ENCODE measurements around the gene MYLK2. TPM values are rescaled to one million over a fixed set of nuclear protein-coding genes. Genes with fewer than 3 reads are reported as not detected.

Gene MYLK2
- total and polyA plus RNA-seq, 12 donors, result 0.11 to 1.5 (median 0.27) TPM; not detected in 9

- DNase-seq, result no peak
- no peak overlapping the region for H3K27ac ChIP-seq
- TF ChIP-seq, protein P1, sequence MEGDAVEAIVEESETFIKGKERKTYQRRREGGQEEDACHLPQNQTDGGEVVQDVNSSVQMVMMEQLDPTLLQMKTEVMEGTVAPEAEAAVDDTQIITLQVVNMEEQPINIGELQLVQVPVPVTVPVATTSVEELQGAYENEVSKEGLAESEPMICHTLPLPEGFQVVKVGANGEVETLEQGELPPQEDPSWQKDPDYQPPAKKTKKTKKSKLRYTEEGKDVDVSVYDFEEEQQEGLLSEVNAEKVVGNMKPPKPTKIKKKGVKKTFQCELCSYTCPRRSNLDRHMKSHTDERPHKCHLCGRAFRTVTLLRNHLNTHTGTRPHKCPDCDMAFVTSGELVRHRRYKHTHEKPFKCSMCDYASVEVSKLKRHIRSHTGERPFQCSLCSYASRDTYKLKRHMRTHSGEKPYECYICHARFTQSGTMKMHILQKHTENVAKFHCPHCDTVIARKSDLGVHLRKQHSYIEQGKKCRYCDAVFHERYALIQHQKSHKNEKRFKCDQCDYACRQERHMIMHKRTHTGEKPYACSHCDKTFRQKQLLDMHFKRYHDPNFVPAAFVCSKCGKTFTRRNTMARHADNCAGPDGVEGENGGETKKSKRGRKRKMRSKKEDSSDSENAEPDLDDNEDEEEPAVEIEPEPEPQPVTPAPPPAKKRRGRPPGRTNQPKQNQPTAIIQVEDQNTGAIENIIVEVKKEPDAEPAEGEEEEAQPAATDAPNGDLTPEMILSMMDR (IDR thresholded peaks at IDR 0.05), result no peak
- TF ChIP-seq POLR2A (IDR thresholded peaks at IDR 0.05), result no peak
- H3K27me3 ChIP-seq, result no peaks in the 10 kb centered on the region
- no peaks in the 10 kb centered on the region for H3K36me3 ChIP-seq (replicated peaks in 1 of 2)
- no peaks in the 10 kb centered on the region for H3K9me3 ChIP-seq (replicated peaks in 1 of 3)
- 44 to 68% (median 51%) methylated on average over 2 to 5 of the region's 5 CpGs for WGBS, 4 donors
- H3K4me3 ChIP-seq, result no peak overlapping the region
- H3K4me1 ChIP-seq (replicated peaks in 1 of 2), result peaks cover 0 to 3% of the 10 kb centered on the region in 2 donors
- intact Hi-C loops (cut with DNase I), result loop anchor here (5.0 to 10.0 kb wide), 2 partner anchors 203 to 211 kb away; no protein-coding TSS in a partner anchor
These were observed 2.3 kb downstream of the MYLK2 start for GRCh38 chr20:31821427-31821826.

- peak; percentile 76 to 89 (median 81) for DNase-seq
- intact Hi-C loops (cut with DNase I), result loop anchor here (5.0 to 10.0 kb wide), 2 partner anchors 202 to 210 kb away; no protein-coding TSS in a partner anchor
- peak overlapping the region in 1 of 4 donors; percentile 3 for H3K4me3 ChIP-seq
These were observed 3.5 kb downstream of the MYLK2 start for GRCh38 chr20:31822421-31823330.

GRCh38 chr20:31823360-31824124 lies 4.4 kb downstream of the MYLK2 start:
- Histone ChIP-seq H3K27ac (no peak overlapping the region), H3K4me3 (no peak overlapping the region), H3K36me3 (replicated peaks in 1 of 2) (no peaks in the 10 kb centered on the region), H3K9me3 (replicated peaks in 1 of 3) (no peaks in the 10 kb centered on the region), H3K27me3 (no peaks in the 10 kb centered on the region), H3K4me1 (replicated peaks in 1 of 2) (peaks cover 0 to 3% of the 10 kb centered on the region in 2 donors)
- no peak for DNase-seq
- WGBS, 4 donors, result 37 to 65% (median 54%) methylated on average over 6 to 14 of the region's 14 CpGs
- TF ChIP-seq, protein P1 (IDR thresholded peaks at IDR 0.05), result no peak
- TF ChIP-seq POLR2A (IDR thresholded peaks at IDR 0.05), result no peak
- intact Hi-C loops (cut with DNase I), result loop anchor here (5.0 to 10.0 kb wide), 2 partner anchors 201 to 209 kb away; no protein-coding TSS in a partner anchor

More at GRCh38 chr20:31822421-31823330, 3.5 kb downstream of the MYLK2 start:
- no peaks in the 10 kb centered on the region for H3K9me3 ChIP-seq (replicated peaks in 1 of 3)
- no peak overlapping the region for H3K27ac ChIP-seq
- peaks cover 0 to 3% of the 10 kb centered on the region in 2 donors for H3K4me1 ChIP-seq (replicated peaks in 1 of 2)
- 2 to 13% (median 4%) methylated on average over 4 to 29 of the region's 29 CpGs for WGBS, 4 donors
- TF ChIP-seq, protein P1 (IDR thresholded peaks at IDR 0.05), result peak; percentile 97 to 100 (median 98)
- no peak for TF ChIP-seq POLR2A (IDR thresholded peaks at IDR 0.05)
- no peaks in the 10 kb centered on the region for H3K36me3 ChIP-seq (replicated peaks in 1 of 2)
- H3K27me3 ChIP-seq, result no peaks in the 10 kb centered on the region

GRCh38 chr20:31824125-31824485 lies 4.9 kb downstream of the MYLK2 start:
- Histone ChIP-seq H3K4me1 (replicated peaks in 1 of 2) (peaks cover 0 to 3% of the 10 kb centered on the region in 2 donors), H3K4me3 (no peak overlapping the region), H3K9me3 (replicated peaks in 1 of 3) (no peaks in the 10 kb centered on the region), H3K36me3 (replicated peaks in 1 of 2) (no peaks in the 10 kb centered on the region), H3K27me3 (no peaks in the 10 kb centered on the region), H3K27ac (no peak overlapping the region)
- DNase-seq, result no peak
- intact Hi-C loops (cut with DNase I), result loop anchor here (5.0 to 10.0 kb wide), 2 partner anchors 201 to 208 kb away; no protein-coding TSS in a partner anchor
- TF ChIP-seq, protein P1 (IDR thresholded peaks at IDR 0.05), result no peak
- no peak for TF ChIP-seq POLR2A (IDR thresholded peaks at IDR 0.05)
- 80 to 87% (median 85%) methylated on average over 2 to 4 of the region's 4 CpGs for WGBS, 4 donors

Data from adrenal gland (tissue), 12 donors.